Medulla oblongata (tissue), 1 donor: ENCODE data around the gene NBL1.
A peak's percentile ranks its signal among the peaks of the same experiment; 100 is the strongest.

Experiments
- DNase-seq: peaks from one replicate; pipeline ENCODE4 v3.0.0-alpha.2; 2015; ENCODE audit errors: extremely low spot score

Gene NBL1

GRCh38 chr1:19646377-19647319 lies 2.5 kb downstream of the NBL1 start:
- no peak for DNase-seq

- no peak for DNase-seq
Measured at GRCh38 chr1:19647643-19648042, 3.5 kb downstream of the NBL1 start.

DNA sequence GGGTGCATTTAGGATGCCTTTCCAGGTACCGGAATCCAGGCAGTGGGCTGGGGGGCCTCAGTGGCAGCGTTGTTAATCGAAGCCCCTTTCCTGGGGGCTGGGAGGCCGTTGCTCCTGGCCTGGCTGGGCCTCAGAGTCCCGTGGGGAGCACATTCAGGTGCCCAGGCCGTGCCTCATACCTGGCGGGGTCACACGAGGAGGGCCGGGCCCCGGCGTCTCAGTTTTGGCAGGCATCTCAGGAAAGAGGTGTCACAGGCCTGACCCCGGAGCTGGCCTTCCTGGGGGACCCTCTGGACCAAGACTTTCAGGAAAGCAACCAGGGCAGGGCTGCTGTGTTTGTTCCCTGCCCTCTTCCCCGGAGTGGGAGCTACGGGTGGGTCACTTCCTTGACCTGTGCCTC lies 4.1 kb downstream of the NBL1 start:
- no peak for DNase-seq

- DNase-seq: peak; percentile 22
Measured at GRCh38 chr1:19648689-19649088, 4.6 kb downstream of the NBL1 start.

- DNase-seq: no peak
Measured at GRCh38 chr1:19650416-19651140, 6.5 kb downstream of the NBL1 start.

- peak; percentile 69 for DNase-seq
Measured at GRCh38 chr1:19651141-19651737, 7.1 kb downstream of the NBL1 start.

- no peak for DNase-seq
Measured at GRCh38 chr1:19654386-19654785, 10.3 kb downstream of the NBL1 start.

DNA sequence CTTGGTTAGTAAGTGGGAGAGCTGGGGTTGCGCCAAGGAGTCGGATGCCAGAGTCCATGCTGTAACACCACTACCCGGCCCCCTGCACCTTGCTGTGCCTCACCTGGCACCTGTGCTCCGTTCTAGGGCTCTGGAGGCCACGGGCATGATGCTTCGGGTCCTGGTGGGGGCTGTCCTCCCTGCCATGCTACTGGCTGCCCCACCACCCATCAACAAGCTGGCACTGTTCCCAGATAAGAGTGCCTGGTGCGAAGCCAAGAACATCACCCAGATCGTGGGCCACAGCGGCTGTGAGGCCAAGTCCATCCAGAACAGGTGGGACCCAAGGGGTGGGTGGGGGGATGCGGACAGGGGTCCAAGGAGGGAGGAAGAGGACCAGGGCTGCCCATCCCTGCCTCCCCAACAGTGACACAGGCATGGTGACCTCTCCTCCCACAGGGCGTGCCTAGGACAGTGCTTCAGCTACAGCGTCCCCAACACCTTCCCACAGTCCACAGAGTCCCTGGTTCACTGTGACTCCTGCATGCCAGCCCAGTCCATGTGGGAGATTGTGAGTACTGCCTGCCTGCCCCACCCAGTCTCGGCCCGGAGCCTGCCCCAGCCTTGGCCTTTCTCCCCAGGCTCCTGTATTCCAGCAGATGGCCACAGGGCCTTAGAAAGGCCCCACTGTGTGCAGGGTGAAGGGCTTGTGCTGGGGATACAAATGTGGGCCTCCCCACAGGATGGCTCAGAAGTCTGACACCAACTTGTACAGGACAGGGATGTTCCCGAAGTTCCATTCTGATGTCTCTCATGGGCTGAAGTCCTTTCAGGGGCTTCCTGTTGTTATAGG lies 11.0 kb downstream of the NBL1 start:
- DNase-seq: no peak

GRCh38 chr1:19655718-19656080 lies 11.6 kb downstream of the NBL1 start:
- DNase-seq: no peak

GRCh38 chr1:19656134-19656779 lies 12.1 kb downstream of the NBL1 start:
- no peak for DNase-seq

- DNase-seq: no peak
Measured at GRCh38 chr1:19656780-19657466, 12.8 kb downstream of the NBL1 start.

GRCh38 chr1:19657511-19657910 lies 13.4 kb downstream of the NBL1 start:
- DNase-seq: no peak

GRCh38 chr1:19658186-19658585 lies 14.1 kb downstream of the NBL1 start:
- no peak for DNase-seq

GRCh38 chr1:19661721-19662228 lies 17.7 kb downstream of the NBL1 start:
- DNase-seq: peak; percentile 30

DNA sequence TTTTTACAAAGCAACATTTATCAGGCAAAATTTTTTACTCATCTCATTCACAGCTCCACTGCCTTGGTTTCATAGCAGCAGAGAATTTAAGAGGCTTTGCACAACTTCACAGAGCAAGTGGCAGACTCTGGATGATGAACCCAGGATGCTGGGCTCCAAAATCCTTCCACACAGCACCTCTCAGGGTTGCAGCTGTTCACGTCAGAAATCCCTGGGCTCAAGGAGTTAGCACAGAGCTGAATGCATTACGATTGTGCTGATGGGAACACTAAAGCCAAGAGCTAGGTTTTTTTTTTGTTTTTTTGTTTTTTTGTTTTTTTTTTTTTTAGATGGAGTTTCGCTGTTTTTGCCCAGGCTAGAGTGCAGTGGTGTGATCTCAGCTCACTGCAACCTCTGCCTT lies 18.2 kb downstream of the NBL1 start:
- DNase-seq: no peak

GRCh38 chr1:19664453-19665185 lies 20.5 kb downstream of the NBL1 start, which contains the start of gene HTR6:
HTR6 (plus strand) TSS chr1:19664875; CDS start chr1:19665754, 879 bp downstream.
- no peak for DNase-seq

DNA sequence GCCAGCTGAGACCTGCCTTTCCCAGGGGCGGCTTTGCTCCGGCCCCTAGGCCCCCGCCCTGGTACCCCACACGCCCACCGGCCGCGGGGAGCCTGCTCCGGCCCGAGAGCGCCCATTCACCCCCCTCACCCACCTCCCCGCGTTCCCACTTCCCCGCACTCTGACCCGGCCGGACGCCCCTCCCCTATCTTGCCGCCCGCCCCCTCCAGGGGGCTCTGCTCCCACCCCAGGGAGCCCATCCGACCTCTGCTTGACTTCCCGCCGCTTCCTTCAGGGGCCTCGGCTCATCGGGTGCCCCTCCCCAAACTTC lies 21.0 kb downstream of the NBL1 start:
- DNase-seq: no peak

- no peak for DNase-seq
Measured at GRCh38 chr1:19665496-19666465, 21.7 kb downstream of the NBL1 start.

GRCh38 chr1:19668888-19669287 lies 24.8 kb downstream of the NBL1 start:
- no peak for DNase-seq
